22Rv1 (cell line): ENCODE data around the gene TBC1D22A.

Experiments used
- H3K27ac ChIP-seq: fragments of 450-650 bp; 2 replicates; pipeline ENCODE4 v1.5.1; 2017
- ZFX ChIP-seq: fragments of 450-650 bp; IDR thresholded peaks from 2 replicates; pipeline ENCODE4 v1.6.1; 2017; ENCODE audit warnings: antibody characterized with exemption, borderline replicate concordance
- TF ChIP-seq, protein P1 (sequence below): fragments of 450-650 bp; IDR thresholded peaks from 2 replicates; pipeline ENCODE4 v1.5.1; 2017; ENCODE audit warnings: mild to moderate bottlenecking

TBC1D22A gene

DNA sequence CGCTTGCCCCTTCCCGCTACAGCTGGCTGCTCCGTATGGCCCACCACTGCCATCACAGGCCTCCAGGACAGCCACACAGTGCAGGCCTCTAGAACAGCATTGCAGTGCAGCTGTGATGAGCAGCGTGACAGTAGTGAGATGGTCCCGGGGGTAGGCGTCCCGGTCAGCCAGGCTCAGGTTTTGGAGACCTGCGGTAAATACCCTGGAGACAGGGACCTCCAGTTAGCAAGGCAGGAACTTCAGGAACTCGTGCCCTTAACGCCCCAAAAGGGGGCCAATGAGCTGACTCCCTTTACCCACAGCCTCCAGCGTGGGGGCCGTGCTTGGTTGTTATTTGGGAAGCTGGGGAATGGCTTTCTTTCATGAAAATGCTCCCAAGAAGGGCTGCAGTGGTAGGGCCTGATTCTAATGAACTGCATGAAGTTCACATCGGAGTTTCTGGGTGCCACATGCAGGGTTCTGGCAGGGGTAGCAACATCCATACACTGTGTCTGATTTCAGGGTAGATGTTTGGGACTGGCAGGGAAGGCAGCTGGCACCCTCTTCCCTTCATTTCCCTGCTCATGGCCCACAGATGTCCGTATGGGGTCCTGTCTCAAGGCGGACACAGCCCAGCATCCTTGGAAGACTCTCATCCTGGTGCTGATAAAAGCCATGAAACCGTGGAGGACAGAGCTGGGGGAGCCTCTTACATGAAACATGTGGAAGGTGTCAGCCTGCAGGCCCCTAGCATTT, 440.5 kb downstream of the TBC1D22A start:
- no peak overlapping the region for H3K27ac ChIP-seq
- no peak for TF ChIP-seq ZFX
- TF ChIP-seq, protein P1, sequence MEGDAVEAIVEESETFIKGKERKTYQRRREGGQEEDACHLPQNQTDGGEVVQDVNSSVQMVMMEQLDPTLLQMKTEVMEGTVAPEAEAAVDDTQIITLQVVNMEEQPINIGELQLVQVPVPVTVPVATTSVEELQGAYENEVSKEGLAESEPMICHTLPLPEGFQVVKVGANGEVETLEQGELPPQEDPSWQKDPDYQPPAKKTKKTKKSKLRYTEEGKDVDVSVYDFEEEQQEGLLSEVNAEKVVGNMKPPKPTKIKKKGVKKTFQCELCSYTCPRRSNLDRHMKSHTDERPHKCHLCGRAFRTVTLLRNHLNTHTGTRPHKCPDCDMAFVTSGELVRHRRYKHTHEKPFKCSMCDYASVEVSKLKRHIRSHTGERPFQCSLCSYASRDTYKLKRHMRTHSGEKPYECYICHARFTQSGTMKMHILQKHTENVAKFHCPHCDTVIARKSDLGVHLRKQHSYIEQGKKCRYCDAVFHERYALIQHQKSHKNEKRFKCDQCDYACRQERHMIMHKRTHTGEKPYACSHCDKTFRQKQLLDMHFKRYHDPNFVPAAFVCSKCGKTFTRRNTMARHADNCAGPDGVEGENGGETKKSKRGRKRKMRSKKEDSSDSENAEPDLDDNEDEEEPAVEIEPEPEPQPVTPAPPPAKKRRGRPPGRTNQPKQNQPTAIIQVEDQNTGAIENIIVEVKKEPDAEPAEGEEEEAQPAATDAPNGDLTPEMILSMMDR, result no peak

DNA sequence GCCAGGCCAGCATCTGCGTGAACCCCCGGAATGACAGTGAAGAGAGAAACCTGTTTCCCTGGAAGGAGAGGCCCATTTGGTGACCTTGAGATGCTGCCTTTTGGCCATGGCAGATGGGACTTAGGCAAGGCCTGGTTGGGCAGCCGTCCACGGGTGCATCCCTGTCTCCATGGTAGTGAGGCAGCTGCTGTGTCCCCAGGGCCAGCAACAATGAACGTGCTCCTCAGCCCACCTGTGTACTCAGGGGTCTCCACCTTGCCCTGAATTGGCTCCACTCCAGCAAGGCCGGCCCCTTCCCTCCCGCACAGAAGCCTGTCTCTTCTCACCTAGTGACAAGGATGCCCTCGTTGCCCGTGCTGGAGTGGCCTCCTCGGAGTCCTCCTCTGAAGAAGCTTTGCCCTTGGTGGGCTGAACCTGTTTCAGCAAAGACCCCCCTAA, 441.1 kb downstream of the TBC1D22A start:
- H3K27ac ChIP-seq, result no peak overlapping the region
- TF ChIP-seq, protein P1, result no peak
- no peak for TF ChIP-seq ZFX

DNA sequence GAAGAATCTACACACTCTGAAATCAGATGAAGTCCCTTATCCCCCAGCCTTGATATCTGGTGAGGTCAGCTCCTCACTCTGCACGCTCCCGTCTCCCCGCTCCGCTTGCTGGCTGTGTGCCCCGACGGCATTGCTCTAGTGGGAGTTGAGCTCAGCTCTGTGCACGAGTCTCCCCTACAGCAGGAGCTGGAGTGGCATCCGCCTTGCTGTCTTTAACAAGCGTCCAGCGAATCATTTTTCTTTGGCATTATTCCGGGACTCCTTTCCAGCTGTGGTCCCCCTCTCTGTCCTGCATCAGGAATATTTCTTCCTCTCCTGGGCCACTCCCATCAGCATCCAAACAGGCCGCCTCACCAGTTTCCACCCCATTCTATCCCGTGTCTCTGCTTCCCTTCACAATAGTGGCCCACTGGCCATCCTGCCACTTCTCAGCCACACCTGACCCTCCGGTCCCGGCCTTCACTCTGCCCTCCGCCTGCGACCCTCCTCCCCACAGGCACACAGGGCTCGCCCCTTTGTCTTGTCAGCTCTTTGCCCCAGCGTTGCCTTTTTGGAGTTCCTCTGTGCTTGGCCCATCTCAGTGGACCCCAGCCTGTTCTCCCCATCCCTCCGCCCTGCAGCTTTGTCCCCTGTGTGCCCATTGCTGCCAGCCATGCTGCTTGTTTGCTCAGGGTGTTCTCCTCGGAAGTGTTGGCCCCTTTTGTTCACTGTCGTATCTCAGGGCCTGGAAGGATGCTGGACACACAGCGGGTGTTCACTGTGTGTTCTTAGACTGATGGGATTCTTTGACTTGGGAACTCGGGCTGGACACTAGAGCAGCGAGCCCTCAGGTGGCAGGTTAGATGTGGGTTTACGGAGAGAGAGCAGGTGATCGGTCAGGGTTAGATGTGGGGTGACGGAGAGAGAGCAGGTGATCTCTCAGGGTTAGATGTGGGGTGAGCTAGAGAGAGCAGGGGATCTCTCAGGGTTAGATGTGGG, 441.8 kb downstream of the TBC1D22A start:
- H3K27ac ChIP-seq, result no peak overlapping the region
- no peak for TF ChIP-seq ZFX
- TF ChIP-seq, protein P1, result no peak

DNA sequence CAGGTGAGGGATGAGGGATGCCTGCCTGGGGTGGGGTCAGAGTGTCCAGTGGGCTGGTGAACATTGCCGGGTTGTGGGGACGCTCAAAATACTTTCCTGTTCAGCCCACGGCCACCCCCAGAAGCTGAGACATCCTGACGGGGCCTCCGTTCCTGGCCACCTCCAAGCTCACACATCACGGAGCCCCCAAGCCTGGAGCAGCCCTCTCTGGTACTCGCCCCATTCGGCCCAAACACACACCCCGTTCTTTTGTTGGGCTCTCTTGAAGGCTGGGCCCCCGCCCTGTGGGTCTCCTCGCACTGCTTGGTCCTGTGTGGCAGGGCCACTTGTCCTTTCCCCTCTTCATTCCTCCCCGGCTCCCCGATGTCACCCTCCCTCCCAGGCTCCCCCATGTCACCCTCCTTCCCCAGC, 442.6 kb downstream of the TBC1D22A start:
- no peak overlapping the region for H3K27ac ChIP-seq
- TF ChIP-seq, protein P1, result no peak
- TF ChIP-seq ZFX, result no peak

DNA sequence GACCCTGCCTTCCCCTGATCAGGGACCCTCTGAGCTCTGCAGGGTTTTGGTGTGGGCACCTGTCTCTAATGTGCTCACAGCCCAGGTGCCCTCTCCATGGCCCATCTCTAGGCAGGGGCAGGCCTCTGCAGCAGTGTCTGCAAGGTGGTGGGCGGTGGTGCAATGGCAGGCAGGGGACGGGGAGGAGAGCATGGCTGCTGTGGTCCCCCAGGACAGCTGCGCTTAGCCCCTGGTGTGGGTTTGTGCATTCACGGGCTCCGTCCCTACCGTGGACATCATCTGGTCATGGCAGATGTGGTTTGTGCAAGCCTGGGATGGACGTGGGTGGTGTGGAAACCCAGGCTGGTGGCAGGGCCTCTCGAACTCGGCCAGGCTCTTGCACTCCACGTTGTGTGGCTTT, 443.1 kb downstream of the TBC1D22A start:
- TF ChIP-seq, protein P1, result no peak
- TF ChIP-seq ZFX, result no peak
- no peak overlapping the region for H3K27ac ChIP-seq

DNA sequence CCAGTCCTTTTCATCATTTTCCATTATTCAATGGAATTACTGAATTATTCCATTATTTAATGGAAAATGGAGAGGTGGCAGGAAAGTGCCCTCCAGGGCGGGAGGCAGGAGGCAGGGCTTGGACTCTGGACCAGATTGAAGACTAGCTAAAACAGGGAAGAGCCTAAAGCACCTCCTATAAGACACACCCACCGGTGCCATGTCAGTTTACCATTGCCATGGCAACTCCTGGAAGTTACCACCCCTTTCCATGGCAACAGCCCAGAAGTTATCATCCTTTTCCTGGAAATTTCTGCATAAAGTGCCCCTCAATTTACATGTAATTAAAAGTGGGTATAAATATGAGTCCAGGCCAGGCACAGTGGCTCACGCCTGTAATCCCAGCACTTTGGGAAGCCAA, 443.7 kb downstream of the TBC1D22A start:
- no peak overlapping the region for H3K27ac ChIP-seq
- TF ChIP-seq ZFX, result no peak
- TF ChIP-seq, protein P1, result no peak
